NCI-H1417 treated with DMSO at 0.1 percent for 48 hours (cell line): ENCODE results near the gene NACC2.
"Not testable (repeated sequence)": the region's sequence is repeated elsewhere in the genome, so short reads cannot be mapped to it uniquely, and the experiment has no call there.

Experiments
- DNase-seq: peaks from one replicate; lab custom pipeline; 2025; lab: John Stamatoyannopoulos, UW

Gene NACC2

GRCh38 chr9:136080716-136081112 is 14.4 kb downstream of the NACC2 start:
- no peak for DNase-seq

- DNase-seq, result no peak
Measured at GRCh38 chr9:136079916-136080246, 15.2 kb downstream of the NACC2 start.

- DNase-seq, result no peak
Measured at GRCh38 chr9:136079211-136079915, 15.7 kb downstream of the NACC2 start.

- DNase-seq, result no peak
Measured at GRCh38 chr9:136078498-136079011, 16.5 kb downstream of the NACC2 start.

GRCh38 chr9:136078024-136078423 is 17.1 kb downstream of the NACC2 start:
- no peak for DNase-seq

GRCh38 chr9:136077491-136077890 is 17.6 kb downstream of the NACC2 start:
- no peak for DNase-seq

- no peak for DNase-seq
Measured at GRCh38 chr9:136075881-136076678, 19.0 kb downstream of the NACC2 start.

- DNase-seq, result no peak
Measured at GRCh38 chr9:136075134-136075841, 19.8 kb downstream of the NACC2 start.

GRCh38 chr9:136074706-136075105 is 20.4 kb downstream of the NACC2 start:
- no peak for DNase-seq

GRCh38 chr9:136062657-136063439 is 32.2 kb downstream of the NACC2 start:
- no peak for DNase-seq

GRCh38 chr9:136061916-136062315 is 33.2 kb downstream of the NACC2 start:
- not testable (repeated sequence) for DNase-seq

- no peak for DNase-seq
Measured at GRCh38 chr9:136061405-136061804, 33.7 kb downstream of the NACC2 start.

GRCh38 chr9:136060671-136061371 is 34.3 kb downstream of the NACC2 start:
- DNase-seq, result no peak

GRCh38 chr9:136059851-136060670 is 35.0 kb downstream of the NACC2 start:
- DNase-seq, result no peak

- no peak for DNase-seq
Measured at GRCh38 chr9:136059321-136059791, 35.7 kb downstream of the NACC2 start.

- DNase-seq, result no peak
Measured at GRCh38 chr9:136058801-136059302, 36.2 kb downstream of the NACC2 start.

- DNase-seq, result no peak
Measured at GRCh38 chr9:136058084-136058483, 37.0 kb downstream of the NACC2 start.

GRCh38 chr9:136057236-136058081 is 37.6 kb downstream of the NACC2 start:
- no peak for DNase-seq
